H9 (cell line): ENCODE data around the gene AGK. TPM values are rescaled to one million over a fixed set of nuclear protein-coding genes. Genes with fewer than 3 reads are reported as not detected.

Source experiments
- DNase-seq: peaks from one replicate; pipeline ENCODE4 v3.0.0-alpha.2; 2017
- H2AFZ ChIP-seq: one replicate; pipeline ENCODE4 v1.6.1; 2013; ENCODE audit warnings: mild to moderate bottlenecking, low read length, control low read depth, moderate library complexity
- H2AK5ac ChIP-seq: 2 replicates; pipeline ENCODE4 v1.6.1; 2013; ENCODE audit warnings: low read length, control low read depth, mixed read lengths; ENCODE audit not compliant: insufficient read length
- H2BK120ac ChIP-seq: one replicate; pipeline ENCODE4 v1.6.1; 2013; ENCODE audit warnings: low read depth, mild to moderate bottlenecking, low read length, control low read depth, inconsistent platforms; ENCODE audit not compliant: poor library complexity, severe bottlenecking
- H2BK12ac ChIP-seq: 2 replicates; pipeline ENCODE4 v1.6.1; 2013; ENCODE audit warnings: low read length, control low read depth, mixed read lengths, low read depth; ENCODE audit not compliant: insufficient read length
- H2BK15ac ChIP-seq: 2 replicates; pipeline ENCODE4 v1.6.1; 2013; ENCODE audit warnings: low read depth, low read length, control low read depth
- H2BK20ac ChIP-seq: one replicate; pipeline ENCODE4 v1.6.1; 2013; ENCODE audit warnings: low read depth, mild to moderate bottlenecking, low read length, control low read depth, inconsistent platforms; ENCODE audit not compliant: poor library complexity, severe bottlenecking
- H2BK5ac ChIP-seq: 2 replicates; pipeline ENCODE4 v1.6.1; 2013; ENCODE audit warnings: low read length, control low read depth, mixed read lengths; ENCODE audit not compliant: insufficient read length
- H3K14ac ChIP-seq: 2 replicates; pipeline ENCODE4 v1.6.1; 2013; ENCODE audit warnings: low read length, control low read depth; ENCODE audit not compliant: insufficient read depth
- H3K18ac ChIP-seq: 2 replicates; pipeline ENCODE4 v1.6.1; 2013; ENCODE audit warnings: low read depth, mild to moderate bottlenecking, mixed read lengths, low read length, control low read depth; ENCODE audit not compliant: insufficient read length
- H3K23ac ChIP-seq: 2 replicates; pipeline ENCODE4 v1.6.1; 2013; ENCODE audit warnings: low read length, control low read depth, mixed read lengths, low read depth; ENCODE audit not compliant: insufficient read length
- H3K23me2 ChIP-seq: 2 replicates; pipeline ENCODE4 v1.6.1; 2013; ENCODE audit warnings: low read depth, mild to moderate bottlenecking, mixed read lengths, low read length, control low read depth; ENCODE audit not compliant: insufficient read length, poor library complexity, severe bottlenecking
- H3K27ac ChIP-seq: 2 replicates; pipeline ENCODE4 v1.5.1; 2013; ENCODE audit warnings: low read length, control low read depth, mixed read lengths, low read depth; ENCODE audit not compliant: insufficient read length
- H3K27me3 ChIP-seq: 2 replicates; pipeline ENCODE4 v1.6.1; 2013; ENCODE audit warnings: low read length, control low read depth, inconsistent platforms; ENCODE audit not compliant: insufficient read depth
- H3K4ac ChIP-seq: 2 replicates; pipeline ENCODE4 v1.6.1; 2013; ENCODE audit warnings: low read depth, mild to moderate bottlenecking, control low read depth, inconsistent platforms, low read length, moderate library complexity
- H3K4me1 ChIP-seq: 2 replicates; pipeline ENCODE4 v1.6.1; 2013; ENCODE audit warnings: low read length, control low read depth, inconsistent platforms; ENCODE audit not compliant: insufficient read depth
- H3K4me2 ChIP-seq: 2 replicates; pipeline ENCODE4 v1.6.1; 2013; ENCODE audit warnings: low read length, control low read depth, mixed read lengths; ENCODE audit not compliant: insufficient read length, insufficient read depth
- H3K56ac ChIP-seq: 2 replicates; pipeline ENCODE4 v1.6.1; 2013; ENCODE audit warnings: low read depth, mild to moderate bottlenecking, mixed read lengths, low read length, control low read depth; ENCODE audit not compliant: insufficient read length
- H3K79me1 ChIP-seq: 2 replicates; pipeline ENCODE4 v1.6.1; 2013; ENCODE audit warnings: low read depth, mild to moderate bottlenecking, moderate library complexity, low read length, control low read depth, inconsistent platforms; ENCODE audit not compliant: insufficient read depth, poor library complexity, severe bottlenecking
- H3K79me2 ChIP-seq: 2 replicates; pipeline ENCODE4 v1.6.1; 2013; ENCODE audit warnings: low read length, control low read depth, inconsistent platforms; ENCODE audit not compliant: insufficient read depth
- H3K9ac ChIP-seq: 2 replicates; pipeline ENCODE4 v1.6.1; 2013; ENCODE audit warnings: low read length, control low read depth, mixed read lengths; ENCODE audit not compliant: insufficient read length; ENCODE audit errors: extremely low read depth
- H3K9me3 ChIP-seq: one replicate; pipeline ENCODE4 v1.6.1; 2013; ENCODE audit warnings: low read depth, low read length, inconsistent platforms; ENCODE audit not compliant: control insufficient read depth
- H3T11ph ChIP-seq: one replicate; pipeline ENCODE4 v1.6.1; 2013; ENCODE audit warnings: mild to moderate bottlenecking, low read length, control low read depth, inconsistent platforms
- H4K20me1 ChIP-seq: one replicate; pipeline ENCODE4 v1.6.1; 2013; ENCODE audit not compliant: control insufficient read depth, insufficient read length, insufficient read depth
- H4K5ac ChIP-seq: 2 replicates; pipeline ENCODE4 v1.6.1; 2013; ENCODE audit warnings: low read depth, mild to moderate bottlenecking, mixed read lengths, low read length, control low read depth; ENCODE audit not compliant: insufficient read length
- H4K8ac ChIP-seq: replicated peaks from 2 replicates; pipeline ENCODE4 v1.6.1; 2013; ENCODE audit warnings: low read length, control low read depth, mixed read lengths, low read depth; ENCODE audit not compliant: insufficient read length
- H4K91ac ChIP-seq: 2 replicates; pipeline ENCODE4 v1.6.1; 2013; ENCODE audit warnings: low read depth, mild to moderate bottlenecking, moderate library complexity, mixed read lengths, low read length, control low read depth; ENCODE audit not compliant: insufficient read length
- H3K27ac Mint-ChIP-seq, 3 experiments: 2 replicates in 2 of 3; 3 replicates in 1 of 3; pipeline ENCODE4 v1.8.0; 2020 to 2021; ENCODE audit warnings: mixed read lengths in 3 of 3, mild to moderate bottlenecking in 1 of 3, moderate library complexity in 1 of 3
- H3K27me3 Mint-ChIP-seq: 2 replicates; pipeline ENCODE4 v1.8.0; 2021; ENCODE audit warnings: low read depth, mild to moderate bottlenecking, moderate library complexity, mixed read lengths
- H3K36me3 Mint-ChIP-seq, 3 experiments: 2 replicates in 2 of 3; 3 replicates in 1 of 3; pipeline ENCODE4 v1.8.0; 2020 to 2021; ENCODE audit warnings: low read depth in 3 of 3, mixed read lengths in 3 of 3; ENCODE audit not compliant: insufficient read depth in 1 of 3
- H3K4me1 Mint-ChIP-seq, 2 experiments: 2 replicates each; pipeline ENCODE4 v1.8.0; 2020; ENCODE audit warnings: mixed read lengths in 2 of 2
- H3K4me3 Mint-ChIP-seq, 2 experiments: 2 replicates in 1 of 2; 3 replicates in 1 of 2; pipeline ENCODE4 v1.8.0; 2020 to 2021; ENCODE audit warnings: mild to moderate bottlenecking in 2 of 2, mixed read lengths in 2 of 2, moderate library complexity in 1 of 2
- H3K9me3 Mint-ChIP-seq, 2 experiments: 2 replicates in 1 of 2; 3 replicates in 1 of 2; pipeline ENCODE4 v1.8.0; 2020; ENCODE audit warnings: mild to moderate bottlenecking in 2 of 2, mixed read lengths in 2 of 2, moderate library complexity in 1 of 2
- WGBS: extraction: QIAGEN DNeasy Blood & Tissue Kit; methylation state at CpG from one replicate; pipeline ENCODE4 v1.1.7; 2013; ENCODE audit warnings: missing lambda C conversion rate, low lambda C conversion rate, mixed read lengths; ENCODE audit not compliant: insufficient read length; ENCODE audit errors: extremely low coverage; 5-methylcytosine and 5-hydroxymethylcytosine counted together
- total RNA-seq: library from RNA; stranded (reverse); gene quantifications from 2 replicates; pipeline ENCODE4 v1.2.1, GENCODE V29; 2021
- TF ChIP-seq, protein P1 (sequence below): fragments of 200-600 bp; sonication (generic); conservative IDR thresholded peaks from 3 replicates; pipeline ENCODE4 v1.8.0; 2021; ENCODE audit warnings: antibody characterized with exemption, mild to moderate bottlenecking

Gene AGK
- total RNA-seq, 1 experiment from 2014 or later: 35.1 TPM

DNA sequence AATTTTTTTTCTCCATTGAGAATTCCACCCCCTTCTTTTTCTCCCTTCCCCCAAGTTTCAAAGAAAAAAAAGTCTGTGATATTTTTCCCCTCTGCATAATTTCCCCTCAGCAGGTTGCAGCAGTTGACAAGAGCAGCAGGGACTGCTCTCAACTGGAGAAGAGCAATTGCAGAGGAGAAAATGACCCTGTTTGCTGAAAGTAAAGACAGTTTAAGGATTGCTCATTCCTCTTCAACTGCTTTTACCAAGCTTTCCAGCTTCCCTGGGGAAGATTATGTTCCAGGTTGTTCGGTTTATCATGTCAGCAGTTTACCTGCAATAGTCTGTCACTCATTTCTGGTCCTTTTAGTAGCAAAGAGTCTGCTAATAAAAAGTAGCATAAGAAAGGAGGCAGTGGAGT is 16.2 kb downstream of the AGK start:
- no peak overlapping the region for H3K18ac ChIP-seq
- H3K27me3 ChIP-seq: no peaks in the 10 kb centered on the region
- no peak for DNase-seq
- H3K79me1 ChIP-seq: no peaks in the 10 kb centered on the region
- Mint-ChIP-seq H3K27me3 (no peaks in the 10 kb centered on the region), H3K36me3 (peaks cover 5 to 18% (median 12%) of the 10 kb centered on the region in 3 experiments; a peak in 5 of 7 replicates), H3K9me3 (no peaks in the 10 kb centered on the region), H3K4me3 (no peak overlapping the region), H3K4me1 (peaks cover 12 to 26% of the 10 kb centered on the region in 2 experiments), H3K27ac (no peak overlapping the region; a peak in 1 of 7 replicates)
- no peak overlapping the region for H2BK15ac ChIP-seq
- H2BK12ac ChIP-seq: no peak overlapping the region
- no peak overlapping the region for H2BK5ac ChIP-seq
- no peaks in the 10 kb centered on the region for H3K79me2 ChIP-seq
- H3K4me2 ChIP-seq: no peak overlapping the region
- H3K27ac ChIP-seq: no peak overlapping the region
- H4K20me1 ChIP-seq: no peaks in the 10 kb centered on the region
- H3K14ac ChIP-seq: no peak overlapping the region
- no peak overlapping the region for H3K56ac ChIP-seq
- WGBS: no CpG with 5 or more reads among the region's 1 CpG
- H3K23me2 ChIP-seq: no peaks in the 10 kb centered on the region
- H4K5ac ChIP-seq: no peak overlapping the region
- no peak overlapping the region for H3K4ac ChIP-seq
- no peak overlapping the region for H4K91ac ChIP-seq
- no peak overlapping the region for H2BK120ac ChIP-seq
- no peak overlapping the region for H2AFZ ChIP-seq
- TF ChIP-seq, protein P1, sequence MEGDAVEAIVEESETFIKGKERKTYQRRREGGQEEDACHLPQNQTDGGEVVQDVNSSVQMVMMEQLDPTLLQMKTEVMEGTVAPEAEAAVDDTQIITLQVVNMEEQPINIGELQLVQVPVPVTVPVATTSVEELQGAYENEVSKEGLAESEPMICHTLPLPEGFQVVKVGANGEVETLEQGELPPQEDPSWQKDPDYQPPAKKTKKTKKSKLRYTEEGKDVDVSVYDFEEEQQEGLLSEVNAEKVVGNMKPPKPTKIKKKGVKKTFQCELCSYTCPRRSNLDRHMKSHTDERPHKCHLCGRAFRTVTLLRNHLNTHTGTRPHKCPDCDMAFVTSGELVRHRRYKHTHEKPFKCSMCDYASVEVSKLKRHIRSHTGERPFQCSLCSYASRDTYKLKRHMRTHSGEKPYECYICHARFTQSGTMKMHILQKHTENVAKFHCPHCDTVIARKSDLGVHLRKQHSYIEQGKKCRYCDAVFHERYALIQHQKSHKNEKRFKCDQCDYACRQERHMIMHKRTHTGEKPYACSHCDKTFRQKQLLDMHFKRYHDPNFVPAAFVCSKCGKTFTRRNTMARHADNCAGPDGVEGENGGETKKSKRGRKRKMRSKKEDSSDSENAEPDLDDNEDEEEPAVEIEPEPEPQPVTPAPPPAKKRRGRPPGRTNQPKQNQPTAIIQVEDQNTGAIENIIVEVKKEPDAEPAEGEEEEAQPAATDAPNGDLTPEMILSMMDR: no peak
- H3K23ac ChIP-seq: no peak overlapping the region
- no peaks in the 10 kb centered on the region for H3K9me3 ChIP-seq
- H2AK5ac ChIP-seq: no peak overlapping the region
- no peak overlapping the region for H3T11ph ChIP-seq
- H2BK20ac ChIP-seq: no peak overlapping the region
- no peak overlapping the region for H3K9ac ChIP-seq
- H3K4me1 ChIP-seq: no peaks in the 10 kb centered on the region
- H4K8ac ChIP-seq: no peak overlapping the region
